HG03460 (cell line): ENCODE results near the gene CCAR1.
"Not testable (repeated sequence)": the region's sequence is repeated elsewhere in the genome, so short reads cannot be mapped to it uniquely, and the experiment has no call there.

Source experiments
- ATAC-seq: cut with Tn5 transposase; IDR thresholded peaks from one replicate; pipeline ENCODE4 v1.9.1; 2021; ENCODE audit not compliant: unreplicated experiment

Gene CCAR1

DNA sequence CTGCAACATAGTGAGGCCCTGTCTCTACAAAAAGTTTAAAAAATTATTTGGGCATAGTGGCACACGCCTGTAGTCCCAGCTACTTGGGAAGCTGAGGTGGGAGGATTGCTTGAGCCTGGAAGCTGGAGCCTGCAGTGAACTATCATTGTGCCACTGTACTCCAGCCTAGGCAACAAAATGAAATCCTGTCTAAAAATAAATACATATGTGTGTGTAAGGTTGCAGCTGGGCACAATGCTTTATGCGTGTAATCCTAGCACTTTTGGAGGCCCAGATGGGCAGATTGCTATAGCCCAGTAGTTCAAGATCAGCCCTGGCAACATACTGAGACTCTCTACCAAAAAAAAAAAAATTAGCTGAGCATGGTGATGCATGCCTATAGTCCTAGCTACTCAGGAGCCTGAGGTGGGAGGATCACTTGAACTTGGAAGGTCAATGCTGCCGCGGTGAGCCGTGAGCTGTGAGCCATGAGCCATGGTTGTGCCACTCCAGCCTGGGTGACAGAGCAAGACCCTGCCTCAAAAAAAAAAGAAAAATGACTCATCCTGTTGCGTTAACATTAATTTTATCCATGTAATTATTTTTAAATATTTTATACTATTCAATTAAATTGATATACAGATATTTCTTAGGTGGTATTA, 38.3 kb downstream of the CCAR1 start:
- ATAC-seq: no peak

DNA sequence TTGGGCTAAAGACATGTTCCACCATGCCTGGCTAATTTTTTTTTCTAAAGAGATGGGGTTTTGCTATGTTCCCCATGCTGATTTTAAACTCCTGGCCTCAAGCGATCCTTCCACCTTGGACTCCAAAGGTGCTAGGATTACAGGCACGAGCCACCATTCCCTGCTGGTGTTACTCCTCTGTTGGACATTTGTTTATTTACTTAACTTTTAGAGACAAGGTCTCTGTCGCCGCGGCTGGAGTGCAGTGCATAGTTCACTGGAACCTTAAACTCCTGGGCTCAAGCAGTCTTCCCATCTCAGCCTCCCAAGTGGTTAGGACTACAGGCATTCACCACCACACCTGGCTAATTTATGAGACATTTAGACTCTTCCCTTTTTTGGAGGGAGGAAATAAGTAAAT, 38.9 kb downstream of the CCAR1 start:
- ATAC-seq: no peak

DNA sequence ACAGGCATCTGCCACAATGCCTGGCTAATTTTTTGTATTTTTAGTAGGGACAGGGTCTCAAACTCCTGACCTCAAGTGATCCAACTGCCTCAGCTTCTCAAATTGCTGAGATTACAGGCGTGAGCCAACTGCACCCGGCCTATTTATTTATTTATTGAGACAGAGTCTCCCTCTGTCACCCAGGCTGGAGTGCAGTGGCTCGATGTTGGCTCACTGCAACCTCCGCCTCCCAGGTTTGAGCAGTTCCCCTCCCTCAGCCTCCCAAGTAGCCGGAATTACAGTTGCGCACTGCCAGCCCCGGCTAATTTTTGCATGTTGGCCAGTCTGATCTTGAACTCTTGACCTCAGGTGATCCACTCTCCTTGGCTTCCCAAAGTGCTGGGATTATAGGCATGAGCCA, 46.4 kb downstream of the CCAR1 start:
- ATAC-seq: not testable (repeated sequence)

DNA sequence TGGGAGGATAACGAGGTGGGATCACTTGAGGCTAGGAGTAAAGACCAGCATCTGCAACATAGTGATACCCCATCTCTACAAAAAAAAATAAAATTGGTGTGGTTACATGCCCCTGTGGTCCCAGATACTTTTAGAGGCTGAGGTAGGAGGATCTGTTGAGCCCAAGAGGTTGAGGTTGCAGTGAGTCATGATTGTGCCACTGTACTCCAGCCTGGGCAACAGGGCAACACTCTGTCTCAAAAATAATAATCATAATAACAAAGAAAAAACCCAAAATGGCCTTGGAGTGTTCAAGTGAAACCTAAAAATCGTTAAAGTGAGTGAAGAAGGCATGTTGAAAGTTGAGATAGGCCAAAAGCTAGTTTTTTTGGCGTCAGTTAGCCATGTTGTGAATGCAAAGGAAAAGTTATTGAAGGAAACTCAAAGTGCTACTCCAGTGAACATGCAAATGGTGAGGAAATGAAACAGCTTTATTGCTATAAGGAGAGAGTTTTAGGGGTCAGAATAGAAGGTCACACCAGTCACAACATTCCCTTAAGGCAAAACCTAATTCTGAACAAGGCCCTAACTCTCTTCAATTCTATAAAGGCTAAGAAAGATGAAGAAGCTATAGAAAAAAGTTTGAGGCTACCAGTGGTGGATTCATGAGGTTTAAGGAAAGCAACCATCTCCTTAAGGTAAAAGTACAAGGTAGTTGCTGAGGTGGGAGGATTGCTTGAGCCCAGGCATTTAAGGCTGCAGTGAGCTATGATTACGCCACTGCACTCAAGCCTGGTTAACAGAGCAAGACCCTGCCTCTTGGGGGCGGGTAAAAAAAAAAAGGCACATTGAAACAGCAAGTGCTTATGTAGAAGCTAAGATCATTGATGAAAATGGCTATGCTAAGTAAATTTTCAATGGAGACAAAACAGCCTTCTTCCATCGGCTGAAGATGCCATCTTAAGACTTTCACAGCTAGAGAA, 60.9 kb downstream of the CCAR1 start:
- ATAC-seq: no peak

DNA sequence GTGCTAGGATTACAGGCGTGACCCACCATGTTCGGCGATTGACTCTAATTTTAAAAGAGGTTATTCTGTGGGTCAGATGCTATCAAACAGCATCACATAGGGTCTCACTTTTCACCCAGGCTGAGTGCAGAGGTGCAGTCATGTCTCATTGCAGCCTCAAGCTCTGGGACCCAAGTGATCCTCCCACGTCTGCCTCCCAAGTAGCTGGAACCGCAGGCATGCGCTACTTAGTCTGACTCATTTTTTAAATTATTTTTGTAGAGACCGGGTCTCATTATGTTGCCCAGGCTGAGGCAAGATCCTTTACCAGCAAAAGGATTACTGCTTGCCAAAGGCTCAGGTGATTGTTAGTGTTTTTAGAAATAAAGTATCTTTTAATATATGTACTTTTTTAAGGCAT, 63.4 kb downstream of the CCAR1 start:
- ATAC-seq: no peak

DNA sequence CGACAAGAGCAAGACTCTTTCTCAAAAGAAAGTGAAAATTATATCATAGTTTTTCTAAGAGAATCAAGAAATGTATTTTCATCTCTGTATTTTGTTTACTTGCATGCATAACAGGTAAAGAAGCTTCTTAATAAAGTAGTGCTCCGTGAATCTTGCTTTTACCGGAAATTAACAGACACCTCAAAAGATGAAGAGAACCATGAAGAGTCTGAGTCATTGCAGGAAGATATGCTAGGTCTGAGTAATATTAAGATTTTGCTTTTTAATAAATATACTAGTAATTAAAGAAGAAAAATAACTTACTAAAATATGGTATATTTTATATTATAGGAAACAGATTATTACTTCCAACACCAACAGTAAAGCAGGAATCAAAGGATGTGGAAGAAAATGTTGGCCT, 66.8 kb downstream of the CCAR1 start:
- no peak for ATAC-seq

DNA sequence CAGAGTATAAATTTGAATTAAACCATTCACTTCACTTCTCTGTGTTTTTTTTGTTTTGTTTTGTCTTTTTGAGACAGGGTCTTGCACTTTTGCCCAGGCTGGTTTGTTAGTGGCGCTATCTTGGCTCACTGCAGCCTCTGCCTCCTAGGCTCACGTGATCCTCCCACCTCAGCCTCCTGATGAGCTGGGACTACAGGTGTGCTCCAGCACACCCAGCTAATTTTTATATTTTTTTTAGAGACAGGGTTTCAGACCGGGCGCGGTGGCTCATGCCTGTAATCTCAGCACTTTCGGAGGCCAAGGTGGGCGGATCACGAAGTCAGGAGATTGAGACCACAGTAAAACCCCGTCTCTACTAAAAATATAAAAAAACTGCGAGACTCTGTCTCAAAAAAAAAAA, 69.4 kb downstream of the CCAR1 start:
- no peak for ATAC-seq

DNA sequence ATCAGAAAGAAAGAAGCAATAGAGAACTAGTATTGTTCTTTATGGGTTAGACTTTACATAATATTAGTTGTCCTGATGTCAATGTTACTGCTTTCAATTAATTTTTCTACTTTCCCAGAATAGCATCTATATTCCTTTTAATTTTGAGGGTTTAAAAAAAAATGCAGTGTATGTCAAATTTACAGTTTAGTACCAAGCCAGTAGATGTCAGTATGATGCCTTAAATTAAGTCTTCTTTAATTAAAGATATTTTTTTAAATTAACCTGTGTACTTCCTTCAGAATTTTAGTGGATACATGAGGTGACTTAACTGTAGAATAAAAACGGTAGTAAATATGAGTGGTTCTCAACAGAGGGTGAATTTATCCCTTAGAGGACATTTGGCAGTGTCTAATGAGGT, 71.1 kb downstream of the CCAR1 start:
- no peak for ATAC-seq

DNA sequence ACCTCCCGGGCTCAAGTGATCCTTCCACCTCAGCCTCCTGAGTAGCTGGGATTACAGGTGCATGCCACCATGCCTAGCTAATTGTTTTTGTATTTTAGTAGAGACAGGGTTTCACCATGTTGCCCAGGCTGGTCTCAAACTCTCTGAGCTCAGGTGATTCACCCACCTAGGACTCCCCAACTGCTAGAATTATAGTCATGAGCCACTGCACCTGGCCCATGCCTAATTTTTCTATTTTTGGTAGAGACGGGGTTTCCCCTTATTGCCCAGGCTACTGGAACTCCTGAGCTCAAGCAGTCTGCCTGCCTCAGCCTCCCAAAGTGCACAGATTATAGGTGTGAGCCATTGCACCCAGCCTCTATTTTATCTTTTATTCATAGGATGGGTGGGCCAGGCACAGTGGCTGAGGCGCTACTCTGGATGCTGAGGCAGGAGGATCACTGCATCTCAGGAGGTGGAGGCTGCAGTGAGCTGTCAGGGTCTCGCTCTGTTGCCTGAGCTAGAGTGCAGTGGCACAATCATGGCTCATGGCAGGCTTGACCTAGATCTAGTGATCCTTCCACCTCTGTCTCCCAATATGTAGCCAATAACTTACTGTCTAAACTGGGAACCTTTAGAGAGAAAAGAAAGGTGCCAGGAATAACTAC, 75.0 kb downstream of the CCAR1 start:
- ATAC-seq: no peak

DNA sequence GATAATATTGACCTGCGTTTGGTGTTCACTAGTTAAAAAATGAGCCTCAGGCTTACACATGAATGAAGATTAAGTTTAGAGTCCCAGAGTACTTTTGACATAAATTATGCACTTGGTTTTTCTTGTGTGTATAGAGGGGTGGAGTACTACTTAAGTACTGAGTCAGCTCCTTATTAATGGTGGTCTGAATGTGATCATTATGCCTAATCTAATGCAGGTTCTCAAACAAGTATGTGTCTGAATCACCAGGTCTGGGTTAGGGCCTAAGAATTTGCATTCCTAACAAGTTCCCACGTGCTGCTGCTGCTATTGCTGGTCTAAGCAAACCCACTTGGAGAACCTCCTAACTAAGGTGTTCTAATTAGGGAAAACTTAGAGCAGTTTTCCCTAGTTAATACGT, 75.6 kb downstream of the CCAR1 start:
- ATAC-seq: no peak

DNA sequence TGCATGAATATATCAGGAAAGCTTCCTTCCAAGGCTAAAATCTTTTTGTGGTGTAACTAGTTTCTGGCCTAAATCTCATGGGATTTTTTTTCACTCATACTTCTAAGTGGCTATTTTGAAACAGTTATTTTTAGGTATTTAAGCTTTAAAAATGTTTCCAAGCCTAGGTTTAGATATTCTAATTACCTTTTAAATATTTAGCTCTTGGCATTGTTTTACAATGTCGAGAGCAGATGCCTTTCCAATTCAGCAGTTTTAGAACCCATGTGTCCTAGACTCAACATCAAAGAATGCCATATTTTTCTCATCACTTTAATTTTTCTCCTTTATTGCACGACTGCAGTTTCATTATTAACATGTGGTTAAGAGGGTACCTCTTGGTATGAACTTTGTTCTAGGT, 79.2 kb downstream of the CCAR1 start:
- ATAC-seq: no peak

DNA sequence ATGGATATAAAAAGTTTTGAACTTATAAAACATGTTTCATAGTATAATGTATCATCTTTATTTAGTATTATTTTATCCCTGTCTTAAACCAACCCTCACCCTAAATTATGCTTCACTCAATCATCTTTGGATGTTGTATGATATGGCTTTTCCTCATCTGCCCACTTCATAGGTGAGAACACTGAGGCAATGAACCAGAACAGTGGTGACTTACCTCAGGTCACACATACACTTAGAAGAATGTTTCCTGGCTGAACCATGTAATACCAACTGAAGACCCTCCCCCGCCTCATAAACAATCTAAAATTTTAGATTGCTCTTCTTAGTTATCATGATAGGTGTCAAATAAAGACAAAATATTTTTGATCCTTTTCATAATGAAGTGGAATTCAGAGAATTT, 83.7 kb downstream of the CCAR1 start:
- no peak for ATAC-seq

DNA sequence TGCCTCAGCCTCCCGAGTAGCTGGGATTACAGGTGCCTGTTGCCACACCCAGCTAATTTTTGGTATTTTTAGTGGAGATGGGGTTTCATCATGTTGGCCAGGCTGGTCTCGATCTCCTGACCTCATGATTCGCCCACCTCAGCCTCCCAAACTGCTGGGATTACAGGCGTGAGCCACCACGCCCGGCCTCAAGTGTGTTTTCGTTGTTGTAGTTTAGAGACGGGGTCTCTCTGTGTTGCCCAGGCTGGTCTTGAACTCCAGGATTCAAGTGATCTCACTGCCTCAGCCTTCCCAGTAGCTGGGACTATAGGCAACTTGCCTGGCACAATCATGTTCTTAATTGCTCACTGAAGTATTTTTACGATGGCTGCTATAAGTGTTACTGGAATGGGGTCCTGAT, 89.8 kb downstream of the CCAR1 start:
- not testable (repeated sequence) for ATAC-seq

DNA sequence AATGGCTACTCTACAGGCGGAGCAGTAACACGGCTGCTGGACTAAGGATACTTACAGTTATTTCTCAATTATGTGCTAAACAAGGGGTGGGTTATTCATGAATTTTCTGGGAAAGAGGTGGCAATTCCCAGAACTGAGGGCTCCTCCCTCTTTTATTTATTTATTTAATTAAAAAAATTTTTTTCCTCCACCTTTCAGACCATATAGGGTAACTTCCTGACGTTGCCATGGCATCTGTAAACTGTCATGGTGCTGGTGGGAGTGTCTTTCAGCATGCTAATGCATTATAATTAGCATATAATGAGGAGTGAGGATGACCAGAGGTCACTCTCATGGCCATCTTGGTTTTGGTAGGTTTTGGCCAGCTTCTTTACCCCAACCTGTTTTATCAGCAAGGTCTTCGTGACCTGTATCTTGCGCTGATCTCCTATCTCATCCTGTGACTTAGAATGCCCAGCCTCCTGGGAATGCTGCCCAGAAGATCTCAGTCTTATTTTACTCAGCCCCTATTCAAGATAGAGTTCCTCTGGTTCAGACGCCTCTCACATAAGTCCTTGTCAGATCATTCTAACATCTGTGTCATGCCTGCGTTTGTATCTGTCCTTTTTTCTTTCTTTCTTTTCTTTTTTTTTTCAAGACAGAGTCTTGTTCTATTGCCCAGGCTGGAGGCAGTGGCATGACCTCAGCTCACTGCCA, 90.4 kb downstream of the CCAR1 start:
- ATAC-seq: no peak

DNA sequence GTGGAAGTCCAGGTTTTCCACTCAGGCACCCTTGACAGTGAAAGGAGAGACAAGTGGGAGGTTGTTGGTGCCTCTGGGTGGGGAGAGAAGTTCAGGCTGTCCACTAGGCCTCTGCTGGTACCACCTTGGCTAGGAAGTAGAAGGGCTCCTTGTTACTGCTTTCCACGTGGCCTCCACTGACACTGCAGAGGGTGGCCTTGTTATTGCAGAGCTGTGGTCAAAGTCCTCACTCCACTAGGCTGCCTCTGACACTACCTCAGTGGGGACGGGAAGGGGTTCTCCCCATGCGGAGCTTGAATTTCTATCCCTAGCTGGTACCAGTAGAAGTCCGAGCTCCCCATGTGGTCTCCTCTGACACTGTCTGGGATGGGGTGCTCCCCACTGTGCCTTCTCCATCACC, 91.4 kb downstream of the CCAR1 start:
- no peak for ATAC-seq

DNA sequence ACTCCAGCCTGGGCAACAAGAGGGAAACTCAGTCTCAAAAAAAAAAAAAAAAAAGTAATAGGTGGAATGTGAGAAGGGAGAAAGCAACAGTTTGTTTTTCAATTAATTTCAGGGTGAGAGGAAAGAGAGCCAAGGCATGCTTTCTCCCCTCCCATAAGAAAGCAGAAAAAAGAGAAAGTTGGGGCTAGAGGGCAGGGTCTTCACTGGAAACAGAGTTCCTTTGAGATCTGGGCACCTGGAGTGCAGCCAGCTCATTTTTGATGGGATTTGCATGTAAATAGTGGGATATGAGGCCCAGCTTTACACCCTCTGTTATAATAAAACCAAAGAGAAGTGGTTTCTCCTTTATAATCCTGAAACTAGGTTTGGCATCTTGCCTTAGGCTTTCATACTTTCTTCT, 92.5 kb downstream of the CCAR1 start:
- ATAC-seq: no peak

DNA sequence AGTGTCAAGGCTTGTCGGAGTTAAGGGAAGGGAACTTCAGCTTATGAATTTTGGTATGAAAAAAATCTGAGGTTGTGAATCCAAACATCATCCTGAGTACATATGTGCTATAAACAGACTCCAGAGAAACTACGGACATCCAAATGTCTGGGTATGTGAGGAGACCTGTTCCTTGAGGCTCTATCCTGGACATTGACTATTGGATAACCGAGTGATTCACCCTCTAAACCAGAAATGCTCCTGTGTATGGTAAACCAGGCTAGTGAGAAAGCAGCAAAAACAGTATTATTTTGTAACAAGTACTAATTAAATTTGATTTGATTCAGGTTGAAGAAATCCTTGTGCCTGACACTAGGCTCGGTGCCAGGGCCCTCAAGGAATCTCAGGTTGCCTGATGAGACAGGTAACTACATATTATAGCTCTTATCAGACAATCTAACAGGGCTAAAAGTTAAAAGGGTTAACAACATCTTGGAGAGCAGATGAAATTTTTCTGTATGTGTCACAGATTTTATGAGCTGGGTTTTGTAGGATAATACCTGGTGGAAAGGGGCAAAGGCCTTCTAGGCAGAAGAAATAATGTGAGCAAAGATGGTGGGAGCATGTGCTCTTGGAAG, 95.9 kb downstream of the CCAR1 start:
- no peak for ATAC-seq

DNA sequence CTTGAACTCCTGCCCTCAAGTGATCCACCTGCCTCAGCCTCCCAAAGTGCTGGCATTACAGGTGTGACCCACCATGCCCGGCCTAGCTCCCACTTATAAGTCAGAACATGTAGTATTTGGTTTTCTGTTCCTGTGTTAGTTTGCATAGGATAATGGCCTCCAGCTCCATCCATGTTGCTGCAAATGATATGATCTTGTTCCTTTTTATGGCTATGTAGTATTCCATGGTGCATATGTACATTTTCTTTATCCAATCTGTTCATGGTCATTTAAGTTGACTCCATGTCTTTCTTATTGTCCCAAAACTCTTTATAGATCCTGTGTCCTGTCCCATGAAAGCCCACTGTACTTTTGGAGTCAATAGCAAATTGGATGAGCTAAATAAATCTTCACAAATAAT, 99.3 kb downstream of the CCAR1 start:
- not testable (repeated sequence) for ATAC-seq

DNA sequence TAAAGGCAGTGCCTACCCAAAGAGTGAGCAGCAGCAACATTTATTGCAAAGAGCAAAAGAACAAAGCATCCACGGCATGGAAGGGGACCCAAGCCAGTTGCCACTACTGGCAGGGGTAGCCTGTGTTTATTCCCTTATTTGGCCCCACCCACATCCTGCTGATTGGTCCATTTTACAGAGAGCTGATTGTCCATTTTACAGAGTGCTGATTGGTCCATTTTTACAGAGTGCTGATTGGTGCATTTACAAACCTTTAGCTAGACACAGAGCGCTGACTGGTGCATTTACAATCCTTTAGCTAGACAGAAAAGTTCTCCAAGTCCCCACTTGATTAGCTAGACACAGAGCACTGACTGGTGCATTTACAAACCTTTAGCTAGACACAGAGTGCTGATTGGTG, 101.6 kb downstream of the CCAR1 start:
- ATAC-seq: not testable (repeated sequence)

DNA sequence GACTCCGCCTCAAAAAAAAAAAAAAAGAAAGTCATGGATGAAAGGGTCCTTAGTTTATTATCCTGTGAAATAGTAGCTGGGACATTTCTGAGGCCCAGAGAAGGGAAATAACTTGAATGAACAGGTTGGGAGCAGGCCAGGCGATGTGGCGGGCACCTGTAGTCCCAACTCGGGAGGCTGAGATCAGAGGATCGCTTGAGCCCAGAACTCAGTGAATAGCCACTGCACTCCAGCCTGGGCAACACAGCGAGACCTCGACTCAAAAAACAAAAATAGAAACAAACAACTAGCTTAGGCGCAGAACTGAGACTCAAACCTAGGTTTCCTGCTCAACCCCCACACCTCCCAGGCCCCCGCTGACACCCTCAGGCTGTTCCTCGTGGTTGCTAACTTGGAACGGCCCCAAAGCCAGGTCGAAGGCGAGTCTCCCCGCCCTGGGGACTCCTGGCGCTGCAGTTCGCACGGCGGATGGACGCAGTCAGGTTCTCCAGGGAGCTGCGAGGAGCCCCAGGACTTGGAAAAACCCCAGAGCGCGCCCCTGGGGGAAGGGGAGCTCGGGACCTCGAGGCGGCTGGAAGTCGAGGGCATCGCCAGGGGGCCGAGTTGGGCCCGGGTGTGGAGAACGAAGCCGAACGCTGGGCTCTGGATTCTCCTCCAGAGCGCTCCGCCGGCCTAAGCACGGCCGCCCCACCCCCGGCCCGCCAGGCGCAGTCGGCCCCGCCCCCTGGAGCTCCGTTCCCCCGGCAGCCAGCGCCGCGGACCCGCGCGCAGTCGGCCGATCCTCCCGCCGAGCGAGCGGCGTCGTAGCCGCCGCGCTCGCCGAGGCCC, 105.9 kb downstream of the CCAR1 start, which contains the start of gene STOX1:
Gene STOX1, plus strand, starts transcription at position 768 of the 828 bp plus-strand sequence. CDS start 93 bp downstream, outside the sequence.
- peak; percentile 51 for ATAC-seq
